Esophagus mucosa (tissue), 1 donor: ENCODE measurements around the gene RBM4. TPM values are rescaled to one million over a fixed set of nuclear protein-coding genes. Genes with fewer than 3 reads are reported as not detected.
A peak's percentile ranks its signal among the peaks of the same experiment; 100 is the strongest.

Experiments
- ATAC-seq: fragments of 200-7000 bp; cut with Tn5 transposase; one replicate; pipeline ENCODE4 v1.9.1; 2020
- total RNA-seq: library from RNA; stranded (reverse); gene quantifications from one replicate; pipeline ENCODE4 v1.2.4, GENCODE V29; 2023
- donor health status: DM: yes; HTN: yes; CAD: no.

RBM4 gene
- total RNA-seq, 1 donor from 2014 or later: 84.7 TPM

DNA sequence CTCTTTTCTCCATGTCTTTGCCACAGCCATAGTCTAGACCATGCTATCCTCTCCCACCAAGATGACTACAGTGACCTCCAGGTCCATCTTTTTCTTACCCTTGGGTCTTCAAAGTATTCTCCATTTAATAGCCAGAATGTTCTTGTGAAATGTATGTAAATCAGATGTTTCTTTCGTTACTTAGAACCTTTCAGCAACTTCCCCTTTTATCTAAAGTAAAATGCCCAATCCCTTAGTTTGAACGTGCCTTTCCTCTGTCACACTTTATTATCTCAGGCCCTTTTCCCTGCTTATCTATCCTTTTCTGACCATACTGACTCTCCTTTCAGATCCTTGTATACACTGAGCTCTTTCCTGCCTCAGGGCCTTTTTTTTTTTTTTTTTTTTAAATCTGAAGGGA is 21.3 kb downstream of the RBM4 start:
- ATAC-seq: no peak

DNA sequence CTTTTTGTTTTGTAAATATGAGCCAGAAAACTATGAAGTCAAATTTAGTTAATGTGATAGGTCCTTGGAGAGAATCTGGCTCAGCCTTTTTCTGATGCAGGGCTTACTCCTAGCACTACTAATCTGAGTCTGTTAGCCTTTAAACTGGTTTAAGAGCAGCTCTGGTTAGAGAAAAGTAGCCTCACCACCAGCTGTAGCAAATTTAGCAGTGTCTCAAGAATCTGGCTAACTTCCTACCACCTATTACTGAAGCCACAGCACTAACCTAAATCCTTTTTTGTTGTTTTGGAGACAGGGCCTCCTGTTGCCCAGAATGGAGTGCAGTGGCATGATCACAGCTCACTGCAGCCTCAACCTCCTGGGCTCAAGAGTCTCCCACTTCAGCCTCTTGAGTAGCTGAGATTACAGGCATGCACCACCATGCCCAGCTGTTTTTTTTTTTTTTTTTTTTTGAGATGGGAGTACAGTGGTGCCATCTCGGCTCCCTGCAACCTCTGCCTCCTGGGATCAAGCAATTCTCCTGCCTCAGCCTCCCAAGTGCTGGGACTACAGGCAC is 25.3 kb downstream of the RBM4 start:
- no peak for ATAC-seq

DNA sequence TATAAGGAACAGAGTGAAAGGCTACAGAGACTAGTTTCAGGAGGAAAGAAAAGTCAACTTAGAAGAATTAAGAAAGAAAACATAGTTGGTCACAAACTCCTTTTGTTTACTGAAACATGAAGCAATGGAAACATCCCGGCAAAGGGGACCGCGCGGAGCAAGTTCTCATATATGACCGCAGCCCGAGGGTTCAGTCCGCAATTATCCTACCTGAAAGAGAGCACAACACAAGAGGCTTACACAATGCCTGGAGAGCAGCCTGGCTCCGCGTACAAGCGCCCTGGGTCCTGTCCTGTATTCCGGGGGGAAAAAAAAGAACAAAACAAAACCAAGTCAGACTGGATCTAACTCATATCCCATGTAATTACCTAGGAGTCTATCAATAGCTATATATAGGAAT is 26.9 kb downstream of the RBM4 start:
- no peak for ATAC-seq

DNA sequence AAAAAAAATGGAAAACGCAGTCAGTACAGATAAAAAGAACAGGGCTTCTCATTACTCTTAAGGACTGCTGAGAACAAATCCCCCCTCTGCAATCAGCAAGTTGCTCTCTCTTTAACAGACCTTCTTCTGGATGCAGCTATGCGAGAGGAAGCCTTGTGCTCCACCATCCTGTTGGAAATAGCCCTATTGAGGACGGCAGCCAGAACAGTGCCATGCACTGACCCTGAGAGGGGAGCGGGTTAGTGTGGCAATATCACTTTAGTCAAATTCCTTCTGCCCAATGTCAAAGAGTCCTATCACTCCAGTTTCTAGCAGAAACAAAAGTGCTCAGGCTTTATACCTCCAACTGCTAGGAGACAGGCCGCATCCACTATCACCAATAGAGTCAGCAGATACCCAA is 32.3 kb downstream of the RBM4 start:
- ATAC-seq: no peak

DNA sequence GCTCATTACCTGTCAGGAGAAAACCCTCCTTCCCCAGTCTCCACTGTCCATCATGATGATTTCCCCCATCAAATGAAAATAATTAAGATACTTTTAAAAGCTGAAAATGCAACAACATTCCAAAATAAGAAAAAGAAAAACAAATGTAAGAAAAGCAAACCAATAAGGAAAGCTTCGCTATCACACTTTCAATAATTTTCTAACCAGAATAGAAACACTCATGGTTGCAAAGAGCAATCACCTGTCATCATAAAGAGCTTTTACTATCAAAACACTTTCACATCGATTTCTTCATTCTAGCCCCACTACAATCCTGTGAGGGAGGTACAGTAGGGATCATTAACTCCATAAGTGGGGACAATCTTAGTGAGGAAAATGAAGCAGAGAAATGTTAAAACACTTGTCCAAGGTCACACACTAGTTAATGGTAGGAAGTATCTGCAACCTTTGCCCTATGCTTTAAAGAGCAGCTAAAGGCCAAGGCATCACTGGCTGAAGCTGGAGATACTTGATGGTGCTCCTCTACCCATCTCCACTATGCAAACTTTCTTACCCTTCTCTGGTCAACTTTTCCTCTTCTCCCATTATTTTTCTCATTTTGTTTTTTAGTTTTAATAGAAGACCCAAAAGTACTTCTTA is 36.6 kb downstream of the RBM4 start:
- ATAC-seq: no peak

DNA sequence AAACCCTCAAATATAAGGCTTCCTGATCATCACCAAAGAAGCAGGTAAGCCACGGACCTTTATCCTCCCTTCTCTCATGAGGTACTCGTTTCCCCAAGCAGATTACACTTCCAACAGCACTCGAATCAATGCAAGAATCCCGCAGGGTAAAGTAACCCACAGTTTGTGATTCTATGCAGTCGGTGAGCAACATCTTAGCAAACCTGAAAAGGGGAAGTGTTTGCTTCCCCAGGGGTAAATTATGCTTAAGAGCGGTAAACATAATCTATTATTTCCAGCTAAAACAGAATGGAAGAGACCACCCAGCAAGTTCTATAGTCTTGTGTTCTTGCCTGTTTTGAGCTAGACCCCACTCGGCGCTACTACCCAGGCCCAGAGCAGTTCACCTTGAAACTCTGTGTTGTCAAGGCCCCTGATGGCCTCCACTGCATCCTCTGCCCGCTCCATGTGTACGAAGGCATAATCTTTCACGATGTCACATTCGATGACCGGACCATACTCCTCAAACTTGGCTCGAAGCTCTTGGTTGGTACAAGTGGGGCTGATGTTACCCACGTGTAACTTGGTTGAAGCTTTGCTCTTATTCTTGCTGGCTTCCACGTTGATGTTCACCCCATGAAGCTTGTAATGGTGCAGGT is 37.9 kb downstream of the RBM4 start:
- ATAC-seq: no peak

DNA sequence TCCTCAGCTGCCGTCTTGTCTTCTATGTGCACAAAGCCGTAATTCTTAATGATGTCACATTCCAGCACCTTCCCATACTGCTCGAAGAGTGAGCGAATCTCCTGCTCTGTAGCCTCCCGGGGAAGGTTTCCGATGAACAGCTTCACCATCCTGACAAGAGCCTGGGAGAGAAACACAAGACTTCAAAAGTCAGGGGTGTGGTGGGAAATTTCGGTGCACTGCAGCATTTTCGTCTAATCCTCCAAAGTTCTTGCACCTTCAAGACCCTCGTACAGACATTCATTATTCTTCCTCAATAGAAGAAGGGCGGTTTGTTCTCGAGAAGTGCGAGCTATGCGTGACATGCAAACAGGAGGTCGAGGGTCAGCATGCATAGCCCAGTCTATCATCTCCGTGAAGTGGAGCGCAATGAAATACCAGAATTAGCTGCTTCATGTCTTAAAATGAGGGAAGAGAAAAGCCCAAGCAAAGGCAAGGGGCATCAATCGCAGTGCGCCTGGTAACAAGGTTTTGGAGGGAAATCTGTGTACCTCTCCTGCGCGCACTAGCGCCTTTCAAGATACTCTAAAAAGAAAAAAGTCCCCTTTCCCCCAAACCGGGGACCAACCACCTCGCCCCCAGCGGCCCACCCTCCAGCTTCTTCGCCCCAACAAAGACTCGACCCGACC is 38.6 kb downstream of the RBM4 start:
- no peak for ATAC-seq

DNA sequence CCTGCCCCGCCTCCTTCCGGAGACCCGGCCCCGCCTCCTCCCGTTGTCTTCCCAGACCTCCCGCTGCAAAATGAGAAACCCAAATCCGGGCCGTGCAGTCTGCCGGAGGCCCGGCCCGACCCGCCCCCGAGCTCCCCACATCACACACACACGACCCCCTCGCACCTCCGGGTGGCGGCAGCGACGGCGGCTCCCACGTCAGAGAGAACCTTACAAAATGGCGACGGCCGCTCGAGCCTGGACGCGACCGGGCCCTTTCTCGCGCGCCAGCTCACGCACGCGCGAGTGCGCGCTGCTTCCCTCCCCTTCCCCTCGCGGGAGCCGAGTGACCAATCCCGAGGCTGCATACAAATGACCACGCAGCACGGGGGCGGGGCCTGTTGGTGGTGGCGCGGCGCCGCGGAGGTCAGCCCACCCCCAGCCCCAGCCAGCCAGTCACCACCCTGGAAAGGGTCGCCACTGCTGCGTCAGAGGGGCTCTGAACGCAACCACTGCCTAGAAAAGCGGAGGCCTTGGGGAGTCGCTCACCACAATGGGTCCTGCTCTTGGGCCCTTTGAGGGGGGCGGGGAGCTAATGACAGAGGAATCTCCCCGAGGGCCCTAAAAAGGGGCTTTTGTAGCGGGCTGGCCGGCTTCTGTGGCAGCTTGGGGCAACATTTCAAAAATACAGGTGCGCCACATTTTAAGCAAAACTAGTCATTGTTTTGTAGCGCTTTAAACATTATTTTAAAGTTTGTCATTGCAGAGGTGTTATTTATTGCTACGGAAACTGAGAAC is 39.3 kb downstream of the RBM4 start, which contains the start of gene RBM4B:
Gene RBM4B (minus strand): TSS at position 289 of the 777 bp plus-strand sequence. CDS start 808 bp downstream, outside the sequence.
- peak; percentile 94 for ATAC-seq

DNA sequence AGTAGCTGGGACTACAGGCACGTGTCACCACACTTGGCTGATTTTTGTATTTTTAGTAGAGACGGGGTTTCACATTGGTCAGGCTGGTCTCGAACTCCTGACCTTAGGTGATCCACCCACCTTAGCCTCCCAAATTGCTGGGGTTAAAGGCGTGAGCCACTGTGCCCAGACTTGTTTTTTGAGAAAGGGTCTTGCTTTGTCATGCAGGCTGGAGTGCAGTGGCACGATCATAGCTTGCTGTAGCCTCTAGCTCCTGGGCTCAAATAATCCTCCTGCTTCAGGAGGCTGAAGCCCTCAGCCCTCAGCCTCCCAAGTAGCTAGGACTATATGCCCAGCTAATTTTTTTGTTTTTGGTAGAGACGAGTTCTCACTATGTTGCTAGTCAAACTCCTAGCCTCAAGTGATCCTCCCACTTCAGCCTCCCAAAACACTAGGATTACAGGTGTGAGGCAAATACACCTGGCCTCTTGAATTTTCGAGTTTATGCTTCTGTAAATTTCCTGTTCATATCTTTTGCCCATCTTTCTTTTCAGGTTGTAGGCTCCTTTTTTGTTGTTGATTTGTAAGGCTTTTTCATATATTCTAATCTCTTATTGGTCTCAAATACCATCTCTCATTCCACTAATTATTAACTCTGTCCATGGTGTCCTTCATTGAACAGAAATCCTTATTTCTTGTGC is 42.6 kb downstream of the RBM4 start:
- ATAC-seq: no peak

DNA sequence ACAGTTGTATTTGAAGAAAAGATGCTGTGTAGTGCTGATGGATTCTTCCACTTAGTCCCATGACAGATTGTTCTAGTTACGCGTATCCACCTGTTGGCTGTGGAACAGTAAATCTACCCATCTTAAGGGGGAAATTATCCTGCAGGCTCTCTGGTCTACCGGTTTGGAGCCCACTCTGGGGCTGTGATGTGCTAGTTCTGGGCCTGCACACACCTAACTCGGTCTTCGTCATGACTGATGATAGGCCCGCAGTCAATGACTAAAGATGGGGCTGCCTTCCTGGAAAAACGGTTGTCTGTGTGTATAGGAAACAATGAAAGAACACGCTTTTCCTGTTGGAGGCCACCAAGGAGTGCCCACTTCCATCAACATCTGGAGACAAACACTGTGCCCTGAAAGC is 45.4 kb downstream of the RBM4 start:
- no peak for ATAC-seq

DNA sequence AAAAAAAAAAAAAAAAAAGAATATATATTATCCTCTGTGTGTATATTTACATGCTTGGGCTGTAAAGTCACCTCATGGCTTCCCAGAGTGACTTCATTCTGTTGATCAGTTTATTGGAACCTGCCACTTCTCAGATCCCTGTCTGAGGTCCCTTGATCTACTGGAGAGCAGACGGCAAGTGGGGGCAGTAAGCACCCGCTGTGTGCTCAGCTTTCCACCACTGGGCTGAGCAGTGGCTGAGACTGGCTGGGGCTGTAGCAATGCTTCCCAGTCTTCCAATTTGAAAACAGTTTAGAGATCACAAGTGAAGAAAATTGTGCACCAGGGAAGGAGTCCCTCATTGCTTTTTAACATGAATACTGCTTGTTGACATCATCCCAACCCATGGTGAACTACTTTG is 46.1 kb downstream of the RBM4 start:
- no peak for ATAC-seq

DNA sequence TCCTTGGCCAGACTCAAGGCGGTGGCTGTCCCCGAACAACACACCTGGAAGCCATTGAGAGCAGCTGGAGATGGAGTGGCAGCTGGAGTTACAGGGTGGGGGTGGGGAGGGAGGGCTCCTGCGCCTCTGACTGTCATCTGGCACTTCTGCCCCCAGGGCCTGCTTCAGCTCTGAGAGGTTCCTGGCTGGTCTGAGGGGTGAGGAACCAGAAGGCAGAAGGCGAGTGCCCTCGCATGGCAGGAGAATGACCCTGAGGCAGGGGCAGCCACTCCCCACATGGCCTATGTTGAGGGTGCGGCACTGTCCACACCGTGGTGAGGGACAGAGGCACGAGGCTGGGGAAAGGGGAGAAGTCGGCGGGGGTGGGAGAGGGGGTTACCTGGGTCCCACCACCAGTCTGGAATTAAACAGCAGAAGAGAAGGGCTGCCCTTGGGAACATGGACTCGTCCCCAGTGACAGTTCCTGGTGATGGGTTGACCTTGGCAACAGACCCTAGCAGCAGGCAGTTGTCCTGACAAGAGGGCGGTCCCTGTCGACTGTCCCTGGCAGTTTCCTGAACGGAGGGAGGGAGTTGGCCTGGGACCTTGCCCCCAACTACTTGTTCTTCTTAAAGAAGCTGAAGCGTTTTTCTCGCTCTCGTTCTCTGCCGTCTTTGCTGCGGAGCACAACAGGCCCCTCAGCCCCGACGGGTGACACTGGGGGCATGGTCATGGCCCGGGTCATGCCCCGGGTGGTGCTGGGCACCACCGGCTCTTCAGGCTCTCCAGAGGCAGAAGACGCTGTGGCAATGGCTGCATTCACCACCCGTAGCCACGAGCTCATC is 47.0 kb downstream of the RBM4 start:
- ATAC-seq: no peak

DNA sequence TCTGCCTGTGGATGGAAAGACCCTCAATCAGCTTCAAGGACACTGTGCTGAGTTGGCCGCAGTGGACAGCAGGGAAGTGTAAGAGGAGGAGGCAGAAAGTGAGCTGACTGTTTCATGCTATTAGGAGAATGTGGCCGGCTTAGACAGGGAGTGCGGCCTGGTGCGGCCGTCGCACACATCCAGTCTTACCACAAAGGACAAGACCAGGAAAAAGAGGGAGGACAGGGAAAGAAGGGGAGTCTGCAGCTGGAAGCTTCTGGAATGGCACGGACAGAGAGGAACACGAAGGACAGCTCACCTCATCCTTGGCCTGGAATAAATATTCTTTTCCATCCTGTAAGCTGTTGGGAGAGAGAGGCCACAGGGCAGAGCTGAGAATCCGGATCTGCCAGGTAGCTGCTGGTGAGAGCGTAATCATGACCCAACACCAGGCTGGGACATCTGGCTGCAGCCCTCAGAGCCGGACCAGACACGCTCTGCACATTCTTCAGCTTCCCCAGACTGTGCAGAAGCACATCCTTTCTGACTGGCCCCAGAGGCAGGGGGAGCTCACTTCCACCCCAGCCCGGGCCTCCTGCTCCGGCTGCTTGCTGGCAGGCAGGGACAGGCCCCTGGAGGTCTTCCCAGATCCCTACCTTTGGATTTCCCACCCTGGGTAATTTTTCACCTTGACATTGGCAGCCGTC is 47.7 kb downstream of the RBM4 start:
- peak; percentile 85 for ATAC-seq

DNA sequence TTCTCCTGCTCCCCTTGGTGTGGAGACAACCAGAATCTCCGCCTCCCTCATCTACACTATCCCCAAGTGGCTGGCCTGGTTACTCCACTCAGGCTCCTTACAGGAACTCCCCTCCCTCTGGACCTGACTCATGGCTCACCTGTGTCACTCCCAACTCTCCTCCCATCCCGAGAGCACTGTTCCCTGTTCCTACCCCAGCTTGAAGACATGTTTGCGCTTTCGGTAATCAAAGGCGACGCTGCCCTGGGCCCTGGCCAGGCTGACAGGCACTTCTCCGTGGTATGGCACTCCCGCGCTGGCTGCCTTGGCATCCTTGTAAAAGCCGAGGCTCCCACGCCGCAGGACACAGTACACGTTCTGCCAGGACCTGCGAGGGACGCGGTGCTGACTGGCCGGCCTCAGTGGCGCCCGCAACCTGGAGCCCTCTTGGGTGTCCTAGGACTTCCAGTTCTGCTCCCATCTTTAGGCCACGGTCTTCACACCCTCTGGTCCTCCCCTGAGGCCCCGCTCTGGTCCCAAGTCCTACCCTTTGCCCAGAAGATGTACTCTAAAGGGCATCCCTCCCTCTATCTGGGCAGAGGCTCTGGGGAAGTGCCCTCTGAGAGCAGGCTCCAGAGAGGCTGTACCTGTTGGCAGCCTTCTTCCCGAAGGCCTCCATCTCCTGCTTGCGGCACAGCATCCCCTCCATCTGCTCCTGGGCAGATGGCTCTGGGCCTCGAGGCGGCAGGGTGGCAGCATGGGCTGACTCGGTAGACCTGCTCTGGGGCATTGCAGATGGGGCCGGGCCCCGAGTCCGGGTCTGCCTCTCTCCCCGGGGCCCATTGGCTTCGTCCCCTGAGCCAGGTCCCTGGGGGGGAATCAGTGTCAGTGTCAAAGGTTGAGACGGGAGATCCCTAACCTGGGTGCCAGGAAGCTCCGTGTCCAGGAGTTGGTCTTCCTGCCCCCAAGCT is 48.6 kb downstream of the RBM4 start:
- peak; percentile 92 for ATAC-seq

DNA sequence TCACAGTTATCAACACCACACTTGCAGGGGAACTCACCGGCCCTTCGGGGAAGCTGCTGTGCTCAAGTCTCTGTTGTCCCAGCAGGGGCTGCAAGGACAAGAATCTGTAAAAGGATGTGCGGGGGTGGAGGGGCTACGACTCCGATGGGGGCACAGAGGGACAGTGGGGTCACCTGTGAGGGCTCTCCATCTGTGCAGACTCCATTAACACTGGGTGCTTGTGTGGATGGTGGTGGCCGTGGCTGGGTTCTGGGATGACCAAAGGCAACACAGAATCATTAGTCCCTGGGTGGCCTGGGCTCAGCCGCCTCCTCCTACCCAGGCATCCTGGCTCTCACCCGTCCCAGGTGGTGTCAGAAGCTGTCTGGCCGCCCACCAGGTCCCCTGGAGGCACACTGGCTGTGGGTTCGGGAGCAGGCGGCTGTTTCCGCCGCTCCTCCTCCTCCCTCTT is 49.4 kb downstream of the RBM4 start:
- no peak for ATAC-seq

DNA sequence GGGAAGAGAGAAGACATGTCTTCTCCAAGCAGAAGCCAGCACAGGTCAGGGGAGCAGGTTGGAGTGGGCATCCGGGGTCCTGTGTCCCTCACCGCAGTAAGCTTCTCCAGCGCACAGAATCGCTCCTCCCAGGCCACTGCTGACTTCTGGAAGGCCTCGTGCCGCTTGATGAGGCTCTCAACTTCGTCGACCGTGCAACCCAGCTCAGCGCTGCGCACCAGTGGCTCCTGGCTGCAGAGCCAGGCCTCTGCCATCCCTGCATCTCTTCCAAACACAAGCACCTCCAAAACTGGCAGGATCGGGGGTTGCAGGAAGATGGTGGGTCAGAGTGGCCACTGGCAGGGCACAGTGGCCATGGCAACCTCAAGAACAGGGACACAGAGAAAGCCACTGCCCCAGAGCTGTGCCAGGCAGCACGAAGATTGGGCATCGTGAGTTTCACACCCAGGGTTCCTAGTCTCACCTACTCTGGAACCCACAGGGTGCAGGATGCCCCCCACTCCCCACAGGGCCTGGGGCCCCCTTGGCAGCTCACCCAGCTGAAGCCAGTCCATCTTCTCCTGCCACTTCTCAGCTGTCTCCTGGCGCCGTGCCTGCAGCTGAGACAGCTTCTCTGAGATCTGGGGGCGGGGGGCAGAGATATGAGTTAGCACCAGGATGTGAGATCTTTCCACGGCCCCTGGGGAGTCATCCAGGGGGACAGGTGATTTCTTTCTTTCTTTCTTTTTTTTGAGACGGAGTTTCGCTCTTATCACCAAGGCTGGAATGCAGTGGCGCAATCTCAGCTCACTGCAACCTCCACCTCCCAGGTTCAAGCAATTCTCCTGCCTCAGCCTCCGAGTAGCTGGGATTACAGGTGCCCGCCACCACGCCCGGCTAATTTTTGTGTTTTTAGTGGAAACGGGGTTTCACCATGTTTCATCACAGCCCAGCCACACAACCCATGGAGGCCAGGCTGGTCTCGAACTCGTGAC is 50.3 kb downstream of the RBM4 start:
- ATAC-seq: no peak

DNA sequence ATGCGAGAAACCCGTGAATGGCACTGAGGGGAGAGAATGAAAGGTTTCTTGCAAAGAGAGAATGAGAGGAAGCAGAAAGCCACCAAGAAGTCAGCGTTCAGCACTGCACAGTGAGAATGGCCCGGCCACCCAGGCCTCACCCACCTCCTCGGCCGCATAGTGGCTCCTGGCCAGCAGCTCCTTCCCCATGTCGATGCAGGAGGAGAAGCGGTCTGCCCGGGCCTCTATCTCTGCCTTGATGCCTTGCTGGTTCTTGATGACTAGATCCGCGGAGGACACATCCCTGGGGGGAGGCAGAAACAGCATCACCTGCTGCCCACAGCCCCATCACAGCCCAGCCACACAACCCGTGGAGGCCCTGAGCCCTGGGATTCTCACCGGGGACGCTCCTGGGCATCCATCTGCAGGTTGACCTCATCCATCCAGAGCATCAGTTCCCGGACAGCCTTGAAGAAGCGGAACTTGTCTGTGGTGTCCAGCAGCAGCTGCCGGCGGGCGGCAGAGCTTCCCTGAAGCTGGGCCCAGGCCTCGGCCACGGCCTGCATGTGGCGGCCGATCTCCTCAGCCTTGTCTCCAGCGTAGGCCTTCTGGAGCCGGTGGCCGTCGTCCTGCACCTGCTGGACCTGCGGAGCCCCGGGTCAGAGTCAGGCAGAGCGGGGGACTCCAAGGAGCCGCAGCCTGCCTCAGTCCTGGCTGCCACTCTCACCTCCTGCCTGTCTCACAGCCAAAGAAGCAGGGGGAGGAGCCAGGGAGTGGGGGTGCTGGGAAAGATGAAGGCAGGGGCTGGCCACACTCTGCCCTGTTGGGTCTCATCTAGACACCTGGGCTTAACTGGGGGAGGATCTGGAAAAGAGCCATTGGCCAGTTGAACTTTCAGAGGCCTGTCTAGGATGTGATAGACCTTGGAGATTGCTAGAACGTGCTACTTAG is 51.4 kb downstream of the RBM4 start:
- ATAC-seq: no peak
